GM12872 (cell line): ENCODE data around the gene LCN2.

ENCODE experiments used
- TF ChIP-seq, protein P1 (sequence below): IDR thresholded peaks from 3 replicates; pipeline ENCODE4 v1.5.1; 2011; ENCODE audit warnings: low read depth, mild to moderate bottlenecking, low read length, moderate library complexity; ENCODE audit not compliant: insufficient read depth

LCN2 gene

DNA sequence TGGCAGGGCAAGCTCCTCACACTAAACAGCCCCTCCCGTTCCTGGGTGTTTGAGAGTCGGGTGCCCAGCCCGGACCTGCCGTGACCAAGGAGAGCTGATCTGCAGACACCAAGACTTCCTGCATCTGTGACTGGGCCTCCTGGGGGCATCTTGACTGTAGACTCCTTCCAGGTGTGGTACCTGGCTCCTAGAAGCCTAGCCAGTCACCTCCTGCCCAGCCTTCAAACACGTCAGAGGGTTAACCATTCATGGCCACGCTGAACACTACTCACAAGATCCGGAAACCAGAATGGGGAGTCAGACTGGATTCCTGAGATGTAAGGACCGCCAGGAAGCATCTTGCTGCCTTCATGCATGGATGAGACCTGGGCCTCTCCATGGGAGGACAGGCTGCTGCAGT is 3.7 kb upstream of the LCN2 start:
- TF ChIP-seq, protein P1, sequence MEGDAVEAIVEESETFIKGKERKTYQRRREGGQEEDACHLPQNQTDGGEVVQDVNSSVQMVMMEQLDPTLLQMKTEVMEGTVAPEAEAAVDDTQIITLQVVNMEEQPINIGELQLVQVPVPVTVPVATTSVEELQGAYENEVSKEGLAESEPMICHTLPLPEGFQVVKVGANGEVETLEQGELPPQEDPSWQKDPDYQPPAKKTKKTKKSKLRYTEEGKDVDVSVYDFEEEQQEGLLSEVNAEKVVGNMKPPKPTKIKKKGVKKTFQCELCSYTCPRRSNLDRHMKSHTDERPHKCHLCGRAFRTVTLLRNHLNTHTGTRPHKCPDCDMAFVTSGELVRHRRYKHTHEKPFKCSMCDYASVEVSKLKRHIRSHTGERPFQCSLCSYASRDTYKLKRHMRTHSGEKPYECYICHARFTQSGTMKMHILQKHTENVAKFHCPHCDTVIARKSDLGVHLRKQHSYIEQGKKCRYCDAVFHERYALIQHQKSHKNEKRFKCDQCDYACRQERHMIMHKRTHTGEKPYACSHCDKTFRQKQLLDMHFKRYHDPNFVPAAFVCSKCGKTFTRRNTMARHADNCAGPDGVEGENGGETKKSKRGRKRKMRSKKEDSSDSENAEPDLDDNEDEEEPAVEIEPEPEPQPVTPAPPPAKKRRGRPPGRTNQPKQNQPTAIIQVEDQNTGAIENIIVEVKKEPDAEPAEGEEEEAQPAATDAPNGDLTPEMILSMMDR = no peak

DNA sequence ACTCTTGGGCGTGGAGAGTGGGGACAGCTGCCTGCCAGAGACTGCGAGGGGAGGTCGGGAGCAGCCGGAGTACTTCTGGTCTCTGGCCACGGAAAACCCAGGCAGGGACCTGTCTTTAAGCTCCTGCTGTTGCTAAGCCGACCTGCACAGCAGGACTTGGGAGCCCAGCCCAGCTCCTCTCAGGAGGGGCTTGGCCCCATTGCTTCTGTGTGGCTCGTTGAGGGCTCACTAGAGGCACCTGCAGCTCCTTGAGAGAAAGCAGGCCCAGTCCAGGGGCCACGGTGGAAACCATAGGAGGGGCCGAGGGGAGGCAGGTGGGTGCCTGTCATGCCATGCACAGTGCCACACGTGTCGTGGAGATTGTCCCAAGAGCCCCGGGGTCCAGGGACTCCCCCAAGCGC is 3.3 kb upstream of the LCN2 start:
- TF ChIP-seq, protein P1 = no peak

DNA sequence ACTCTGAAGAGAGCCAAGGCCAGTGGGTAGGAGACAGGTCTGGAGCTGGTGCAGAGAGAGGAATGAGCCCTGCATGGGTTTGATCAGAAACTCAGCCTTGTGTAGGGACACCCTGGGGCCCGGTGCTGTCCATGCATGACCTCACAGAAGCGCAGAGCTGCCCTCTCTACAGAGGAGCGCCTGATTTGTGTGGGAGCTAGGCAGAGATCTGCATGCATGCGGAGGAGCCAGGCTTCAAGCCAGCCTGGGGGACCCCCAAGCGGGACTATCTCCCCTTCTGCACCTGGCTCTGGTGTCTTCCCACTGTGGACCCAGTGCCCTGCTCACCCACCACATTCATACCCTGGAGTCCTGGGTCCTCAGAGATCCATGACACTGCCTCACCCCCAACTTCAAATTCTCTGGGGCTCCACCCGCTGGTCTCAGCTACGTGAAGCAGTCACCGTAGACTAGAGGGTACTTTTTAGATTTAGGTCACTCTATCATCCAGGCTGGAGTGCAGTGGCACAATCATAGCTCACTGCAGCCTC is 2.6 kb upstream of the LCN2 start:
- TF ChIP-seq, protein P1 = no peak

DNA sequence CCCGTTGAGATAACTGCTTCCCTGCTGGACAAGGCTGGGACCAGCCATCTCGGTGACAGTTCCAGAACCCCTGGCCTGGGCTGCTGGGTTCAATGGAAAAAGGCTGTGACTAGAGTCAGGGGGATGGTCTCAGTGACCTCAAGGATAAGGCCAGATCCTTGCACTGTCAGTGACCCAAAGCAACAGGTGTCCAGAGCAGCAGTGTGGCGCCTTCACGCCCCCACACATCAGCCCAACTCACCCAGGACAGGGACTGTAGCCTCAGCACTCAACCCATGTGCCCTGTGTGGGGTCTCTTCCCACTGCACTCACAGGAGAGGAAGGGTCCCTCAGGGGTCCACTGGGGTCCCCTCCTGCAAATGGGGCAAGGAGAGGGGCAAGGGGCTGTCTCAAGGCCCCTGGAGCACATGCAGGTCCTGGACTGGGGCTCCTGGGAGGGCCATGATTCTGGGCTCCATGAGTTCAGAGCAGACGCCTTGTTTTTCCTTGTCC is 698 bp upstream of the LCN2 start:
- TF ChIP-seq, protein P1 = no peak

DNA sequence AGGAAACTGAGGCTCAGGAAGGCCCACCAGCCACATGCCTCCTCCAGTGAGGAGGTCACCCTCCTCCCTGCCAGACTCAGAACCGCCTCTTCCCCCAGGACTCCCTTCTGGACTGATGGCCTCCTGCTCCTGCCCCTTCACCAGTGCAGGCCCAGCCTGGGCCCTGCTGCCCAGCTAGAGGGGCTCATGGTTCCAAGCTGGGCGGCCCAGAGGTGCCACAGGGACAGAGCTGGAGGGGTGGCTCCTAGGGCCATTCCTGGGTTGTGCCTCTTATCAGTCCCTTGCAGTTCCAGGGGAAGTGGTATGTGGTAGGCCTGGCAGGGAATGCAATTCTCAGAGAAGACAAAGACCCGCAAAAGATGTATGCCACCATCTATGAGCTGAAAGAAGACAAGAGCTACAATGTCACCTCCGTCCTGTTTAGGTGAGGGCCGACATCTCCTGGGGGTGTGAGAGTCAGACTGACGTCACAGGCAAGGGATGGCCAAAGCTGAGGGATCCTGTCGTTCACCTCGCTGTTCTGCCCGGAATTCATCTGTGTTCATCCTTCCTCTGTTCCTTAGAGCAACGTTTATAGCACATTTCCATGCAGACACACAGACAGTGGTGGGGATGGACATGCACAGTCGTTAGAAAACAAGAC is 819 bp downstream of the LCN2 start:
- TF ChIP-seq, protein P1 = no peak

DNA sequence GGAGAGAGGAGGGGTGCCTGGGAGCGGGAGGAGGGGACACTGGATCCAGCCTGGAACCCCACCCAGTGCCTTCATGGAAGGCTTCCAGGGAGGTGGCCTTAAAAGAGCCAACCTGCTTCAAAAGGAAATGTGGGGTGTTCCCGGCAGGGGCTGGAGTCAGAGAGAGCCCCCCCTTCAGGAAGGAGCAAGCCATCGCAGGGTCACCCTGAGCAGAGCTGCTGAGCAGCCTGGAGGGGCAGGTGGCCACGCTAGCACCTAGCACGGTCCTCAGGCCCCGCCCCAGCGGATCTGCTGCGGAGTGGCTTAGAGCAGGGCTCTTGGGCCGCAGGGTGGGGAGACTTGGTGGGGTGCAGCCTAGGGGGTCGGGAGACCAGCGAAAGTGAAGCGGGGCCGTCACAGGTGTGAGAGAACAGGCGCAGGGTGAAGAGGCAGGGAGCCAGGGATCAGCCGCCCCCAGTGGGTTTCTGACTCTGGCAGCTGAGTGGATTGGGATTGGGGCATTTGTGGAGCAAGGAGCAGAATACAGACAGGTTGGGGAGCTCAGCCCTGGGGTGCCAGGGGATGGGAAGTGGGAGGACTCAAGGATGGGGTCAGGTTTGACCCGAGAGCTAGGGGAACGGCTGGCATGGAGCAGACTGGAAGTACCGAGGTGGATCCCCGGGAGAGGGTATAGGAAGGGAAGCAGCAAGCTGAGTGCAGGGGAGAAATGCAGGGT is 1.5 kb downstream of the LCN2 start:
- TF ChIP-seq, protein P1 = peak; percentile 57

DNA sequence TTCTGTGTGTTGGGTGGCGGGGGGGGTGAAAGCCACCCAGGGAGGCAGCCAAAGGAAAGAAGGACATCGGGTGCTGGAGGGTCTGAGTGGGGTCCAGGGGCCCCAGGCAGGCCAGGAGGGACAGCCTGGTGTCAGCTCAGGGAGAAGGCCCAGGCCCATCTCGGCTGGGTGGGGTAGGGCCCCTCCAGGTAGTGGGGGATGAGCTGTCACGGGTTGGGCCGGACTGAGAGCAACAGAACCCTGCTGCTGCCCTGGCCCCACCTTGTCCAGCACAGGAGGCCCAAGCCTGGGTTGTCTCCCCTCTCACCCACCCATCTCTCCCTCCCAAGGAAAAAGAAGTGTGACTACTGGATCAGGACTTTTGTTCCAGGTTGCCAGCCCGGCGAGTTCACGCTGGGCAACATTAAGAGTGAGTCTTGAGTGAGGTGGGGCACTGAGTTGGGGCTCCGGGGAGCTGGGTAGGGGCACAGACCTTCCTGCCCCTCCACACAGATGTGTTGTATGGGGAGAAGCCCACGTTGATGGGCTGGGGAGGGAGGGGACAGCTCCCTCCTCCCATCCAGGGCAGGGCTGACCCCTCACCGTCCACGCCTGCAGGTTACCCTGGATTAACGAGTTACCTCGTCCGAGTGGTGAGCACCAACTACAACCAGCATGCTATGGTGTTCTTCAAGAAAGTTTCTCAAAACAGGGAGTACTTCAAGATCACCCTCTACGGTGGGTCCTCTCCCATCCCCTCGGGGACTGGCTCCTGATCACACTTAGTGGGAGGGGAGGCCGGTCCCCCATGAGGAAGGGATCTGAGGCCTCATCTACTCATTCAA is 2.3 kb downstream of the LCN2 start:
- TF ChIP-seq, protein P1 = no peak
